Omental fat pad (tissue), 4 donors: ENCODE data around the gene BCO1. TPM values are rescaled to one million over a fixed set of nuclear protein-coding genes. Genes with fewer than 3 reads are reported as not detected.

Experiments
- ATAC-seq: fragments of 150-250 bp; one replicate; pipeline ENCODE4 v1.9.1; 2016; ENCODE audit warnings: mild to moderate bottlenecking, moderate library complexity; ENCODE audit not compliant: low FRiP score
- DNase-seq: peaks from one replicate; pipeline ENCODE4 v3.0.0-alpha.2; 2019; ENCODE audit warnings: low spot score
- CTCF ChIP-seq, 3 donors: fragments of 450-650 bp; IDR thresholded peaks; one replicate each; pipeline ENCODE4 v1.5.1; 2016 to 2017; ENCODE audit warnings: antibody characterized with exemption in 3 of 3, mild to moderate bottlenecking in 3 of 3, moderate library complexity in 2 of 3
- total RNA-seq, 4 donors: library from RNA; depleted of rRNA; stranded (reverse); fragments of >200 nt; gene quantifications; one replicate each; pipeline ENCODE4 v1.1.0, GENCODE V29; 2016

Gene BCO1
- total RNA-seq, 4 donors from 2014 or later = 0.28 to 0.36 TPM; not detected in 2

- no peak for ATAC-seq
- TF ChIP-seq CTCF (IDR thresholded peaks at IDR 0.05) = no peak
- no peak for DNase-seq
These were observed 83.0 kb downstream of the BCO1 start for GRCh38 chr16:81321536-81321935.

- DNase-seq = no peak
- ATAC-seq = peak; percentile 5
- no peak for TF ChIP-seq CTCF (IDR thresholded peaks at IDR 0.05)
These were observed 86.3 kb downstream of the BCO1 start for GRCh38 chr16:81324808-81325207.

DNA sequence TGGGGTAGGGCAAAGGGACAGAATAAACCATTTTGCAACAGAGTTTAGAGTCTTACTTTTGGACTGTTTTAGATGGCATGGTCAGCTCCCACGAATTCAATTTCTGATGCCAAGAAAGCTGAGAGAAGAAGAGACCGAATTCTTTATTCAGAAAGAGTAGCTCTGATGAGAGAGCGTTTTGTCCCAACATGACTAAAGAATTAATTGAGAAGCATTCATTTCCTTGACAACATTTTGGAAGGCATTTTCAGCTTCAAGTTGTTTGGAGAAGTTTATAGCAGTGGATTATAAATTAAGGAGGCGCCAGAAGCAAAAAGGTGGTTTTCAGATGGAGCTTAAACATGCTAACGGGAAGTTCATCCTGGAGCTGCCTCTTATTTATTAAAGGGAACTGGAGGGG, 88.5 kb downstream of the BCO1 start:
- TF ChIP-seq CTCF (IDR thresholded peaks at IDR 0.05) = no peak
- ATAC-seq (peak; percentile 7), DNase-seq (no peak)

DNA sequence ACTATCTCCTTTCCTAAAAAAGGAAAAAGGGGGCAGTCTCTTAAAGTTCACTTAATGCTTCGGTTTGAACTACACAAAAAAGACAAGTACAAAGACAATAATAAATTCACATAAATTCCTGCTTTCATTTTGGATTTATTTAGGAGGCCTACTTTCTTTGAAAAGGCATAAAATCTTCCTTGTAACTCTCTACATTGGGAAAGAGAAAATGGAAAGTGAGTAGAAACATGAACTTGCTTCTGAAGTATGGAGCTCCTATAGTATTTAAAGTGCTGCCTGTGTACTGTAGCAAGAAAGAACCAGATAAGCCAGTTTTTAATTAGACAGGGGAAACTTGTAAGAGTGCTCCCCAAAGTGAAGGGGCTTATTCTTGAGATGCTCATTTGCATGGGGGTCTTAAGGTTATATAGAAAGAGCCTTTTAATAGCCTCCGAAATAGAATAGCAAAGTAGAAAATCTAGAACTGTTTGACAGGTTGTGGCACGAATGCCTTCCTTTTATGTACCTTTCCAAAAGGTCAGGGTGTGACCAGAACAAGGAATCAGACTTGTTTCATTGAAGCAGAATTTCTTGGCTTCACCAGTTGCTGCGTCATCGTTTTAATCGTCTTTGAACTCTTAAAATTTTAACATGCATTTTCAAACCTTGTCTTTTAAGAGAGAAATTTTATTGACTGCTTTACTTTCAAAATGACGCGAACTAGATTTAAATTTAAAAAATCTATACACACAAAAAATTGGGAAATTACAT, 89.1 kb downstream of the BCO1 start:
- ATAC-seq = no peak
- DNase-seq = no peak
- no peak for TF ChIP-seq CTCF (IDR thresholded peaks at IDR 0.05)

DNA sequence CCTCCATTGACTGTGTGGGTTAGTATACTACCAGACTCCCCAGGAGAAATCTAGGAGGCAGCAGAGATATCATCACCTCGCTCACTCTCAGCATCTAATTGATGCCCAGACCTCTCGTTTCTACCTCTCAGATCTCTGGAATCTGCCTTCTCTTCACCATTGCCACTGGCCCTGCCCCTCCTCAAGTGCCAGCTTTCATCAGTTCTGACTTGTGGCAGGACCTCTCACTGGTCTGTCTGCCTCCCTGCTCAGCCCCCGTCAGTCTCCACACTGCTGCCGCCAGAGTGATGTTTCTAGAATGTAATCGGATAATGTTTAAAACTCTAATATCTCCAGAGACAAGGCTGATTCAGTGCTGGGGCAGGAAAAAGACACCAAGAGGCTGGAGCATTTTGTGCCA, 91.5 kb downstream of the BCO1 start:
- ATAC-seq (no peak), DNase-seq (no peak)
- no peak for TF ChIP-seq CTCF (IDR thresholded peaks at IDR 0.05)

- ATAC-seq (no peak), DNase-seq (no peak)
- no peak for TF ChIP-seq CTCF (IDR thresholded peaks at IDR 0.05)
These were observed 94.9 kb downstream of the BCO1 start for GRCh38 chr16:81333356-81333755.

DNA sequence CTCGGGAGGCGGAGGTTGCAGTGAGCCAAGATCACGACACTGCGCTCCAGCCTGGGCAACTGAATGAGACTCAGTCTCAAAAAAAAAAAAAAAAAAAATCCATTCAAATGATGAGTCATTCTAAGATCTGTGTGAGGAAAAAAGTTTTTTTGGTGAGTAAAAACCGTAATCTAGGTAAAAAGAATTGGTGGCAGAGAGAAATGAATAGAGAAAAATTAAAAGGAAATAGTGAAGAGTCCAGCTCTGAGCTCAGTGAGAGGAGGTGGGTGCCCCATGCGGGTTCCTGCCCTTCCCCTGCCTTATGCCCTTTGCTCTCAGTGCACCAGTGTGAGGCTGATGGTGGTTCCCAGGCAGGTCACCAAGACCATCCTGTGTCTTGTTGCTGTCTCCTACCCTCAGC, 97.2 kb downstream of the BCO1 start:
- no peak for DNase-seq
- TF ChIP-seq CTCF (IDR thresholded peaks at IDR 0.05) = no peak
- ATAC-seq = no peak
